ENCODE measurements around the gene LARP4B.

GRCh38 chr10:816958-817357 lies 114.5 kb downstream of the LARP4B start:
- no peak for TF ChIP-seq EZH2 (IDR thresholded peaks at IDR 0.05; ENCODE audit: insufficient read depth, low read length)
- TF ChIP-seq, protein P1, sequence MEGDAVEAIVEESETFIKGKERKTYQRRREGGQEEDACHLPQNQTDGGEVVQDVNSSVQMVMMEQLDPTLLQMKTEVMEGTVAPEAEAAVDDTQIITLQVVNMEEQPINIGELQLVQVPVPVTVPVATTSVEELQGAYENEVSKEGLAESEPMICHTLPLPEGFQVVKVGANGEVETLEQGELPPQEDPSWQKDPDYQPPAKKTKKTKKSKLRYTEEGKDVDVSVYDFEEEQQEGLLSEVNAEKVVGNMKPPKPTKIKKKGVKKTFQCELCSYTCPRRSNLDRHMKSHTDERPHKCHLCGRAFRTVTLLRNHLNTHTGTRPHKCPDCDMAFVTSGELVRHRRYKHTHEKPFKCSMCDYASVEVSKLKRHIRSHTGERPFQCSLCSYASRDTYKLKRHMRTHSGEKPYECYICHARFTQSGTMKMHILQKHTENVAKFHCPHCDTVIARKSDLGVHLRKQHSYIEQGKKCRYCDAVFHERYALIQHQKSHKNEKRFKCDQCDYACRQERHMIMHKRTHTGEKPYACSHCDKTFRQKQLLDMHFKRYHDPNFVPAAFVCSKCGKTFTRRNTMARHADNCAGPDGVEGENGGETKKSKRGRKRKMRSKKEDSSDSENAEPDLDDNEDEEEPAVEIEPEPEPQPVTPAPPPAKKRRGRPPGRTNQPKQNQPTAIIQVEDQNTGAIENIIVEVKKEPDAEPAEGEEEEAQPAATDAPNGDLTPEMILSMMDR (IDR thresholded peaks at IDR 0.05; ENCODE audit: insufficient read depth, low read depth, low read length): no peak

All from astrocyte (in vitro differentiated cells and primary cell).